HT1080 (cell line): Measurements from ENCODE around the gene MAGI2. TPM values are rescaled to one million over a fixed set of nuclear protein-coding genes. Genes with fewer than 3 reads are reported as not detected.

Experiments used
- DNase-seq: peaks from one replicate; pipeline ENCODE4 v3.0.0-alpha.2; 2015; ENCODE audit warnings: low read depth
- total RNA-seq: library from RNA; depleted of rRNA; stranded (reverse); fragments of >200 nt; shearing (Covaris generic); gene quantifications from 2 replicates; pipeline ENCODE4 v1.2.3, GENCODE V29; 2014

The MAGI2 gene
- total RNA-seq, 1 experiment from 2014 or later = 0.39 TPM

DNA sequence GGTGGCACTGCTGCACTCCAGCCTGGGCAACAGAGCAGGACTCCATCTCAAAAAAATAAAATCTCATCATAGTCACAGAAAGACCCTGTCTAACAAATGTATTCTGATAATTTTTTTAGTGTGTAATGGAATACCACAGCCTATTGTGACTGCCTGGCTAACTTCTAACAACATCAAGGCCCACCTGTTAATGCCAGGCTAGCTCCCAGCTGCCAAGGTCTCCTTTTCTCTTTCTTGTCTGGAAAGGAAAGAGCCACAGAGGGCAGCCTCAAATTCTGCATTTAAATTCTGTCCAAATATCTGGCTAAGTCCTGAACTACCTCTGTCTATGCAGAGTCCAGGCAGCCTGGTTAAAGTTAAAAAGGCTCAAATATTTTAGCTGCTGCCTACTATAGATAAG lies 700.9 kb downstream of the MAGI2 start:
- DNase-seq = no peak

GRCh38 chr7:78751253-78751652 lies 702.2 kb downstream of the MAGI2 start:
- DNase-seq = no peak

GRCh38 chr7:78749052-78749746 lies 704.3 kb downstream of the MAGI2 start:
- no peak for DNase-seq

- no peak for DNase-seq
Observed at GRCh38 chr7:78747592-78747991, 705.9 kb downstream of the MAGI2 start.

DNA sequence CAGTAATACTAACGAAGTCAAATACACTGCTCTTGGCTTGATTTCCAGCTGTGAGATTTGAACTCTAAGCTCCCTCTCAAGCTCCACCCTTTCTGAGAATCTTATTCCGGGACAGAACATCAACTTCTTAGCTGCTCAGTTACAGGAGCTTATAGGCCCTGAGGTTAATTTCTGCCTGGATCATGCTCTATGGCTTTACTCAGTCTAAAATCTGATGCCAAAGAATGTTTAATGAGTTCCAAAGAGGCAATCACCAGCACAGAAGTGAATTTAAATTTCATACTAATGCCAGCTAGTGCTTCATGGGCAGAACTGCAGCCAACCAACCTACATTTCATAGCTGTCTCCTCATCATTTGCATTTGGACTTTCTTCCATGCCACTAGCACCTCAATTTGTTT lies 707.2 kb downstream of the MAGI2 start:
- DNase-seq = no peak

DNA sequence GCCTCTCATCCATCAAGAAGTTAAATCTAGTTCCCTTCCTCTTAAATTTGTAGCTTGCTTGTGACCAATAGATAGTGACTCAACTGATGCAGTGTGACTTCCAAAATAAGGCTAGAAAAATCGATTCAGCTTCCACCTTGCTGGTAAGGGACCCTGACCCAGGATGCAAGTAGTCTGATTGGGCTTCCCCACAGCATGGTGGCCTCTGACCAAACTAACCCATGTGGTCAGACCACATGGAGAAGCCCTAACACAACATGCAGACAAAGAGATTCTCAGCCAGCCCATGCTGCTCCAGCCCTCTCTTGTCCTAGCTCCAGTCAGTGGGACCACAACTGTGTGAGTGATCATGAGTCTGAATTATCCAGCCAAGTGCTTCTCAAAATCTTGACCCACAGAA lies 710.8 kb downstream of the MAGI2 start:
- no peak for DNase-seq

DNA sequence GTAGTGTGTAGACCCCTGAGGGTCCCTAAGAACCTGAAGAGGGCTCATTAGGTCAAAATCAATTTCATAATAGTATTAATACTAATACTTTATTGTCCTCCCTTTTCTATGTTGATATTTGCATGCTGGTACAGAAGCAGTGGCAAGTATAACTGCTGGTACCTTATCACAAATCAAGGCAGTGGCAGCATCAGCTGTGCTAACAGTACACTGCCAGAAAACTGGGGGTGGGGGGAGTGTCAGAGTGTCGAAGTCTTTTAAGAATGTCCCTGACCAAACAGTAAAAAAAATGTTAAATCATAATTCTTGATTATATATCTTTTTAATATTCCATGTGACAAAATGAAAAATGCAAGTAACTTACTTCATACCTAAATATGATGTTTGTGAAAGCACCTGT lies 716.9 kb downstream of the MAGI2 start:
- DNase-seq = no peak

DNA sequence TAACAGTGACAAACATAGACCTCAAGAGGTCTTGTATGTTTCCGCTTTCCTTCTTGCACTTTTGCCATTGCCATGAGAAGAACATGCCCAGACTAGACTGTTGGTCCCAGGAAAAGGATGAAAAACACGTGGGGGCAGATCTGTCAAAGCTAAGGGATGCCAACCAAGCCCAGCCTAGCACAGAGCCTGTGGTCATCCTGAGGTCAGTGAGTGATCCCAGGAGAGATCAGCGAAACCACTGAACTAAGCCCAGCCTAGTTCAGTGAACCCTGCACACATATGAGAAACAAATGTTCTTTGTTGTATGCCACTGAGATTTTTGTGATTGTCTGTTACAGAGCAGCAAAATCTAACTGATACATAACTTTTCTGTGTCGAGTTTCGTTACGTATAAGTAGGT lies 718.8 kb downstream of the MAGI2 start:
- DNase-seq = peak; percentile 19

- DNase-seq = no peak
Observed at GRCh38 chr7:78720066-78720465, 733.4 kb downstream of the MAGI2 start.

DNA sequence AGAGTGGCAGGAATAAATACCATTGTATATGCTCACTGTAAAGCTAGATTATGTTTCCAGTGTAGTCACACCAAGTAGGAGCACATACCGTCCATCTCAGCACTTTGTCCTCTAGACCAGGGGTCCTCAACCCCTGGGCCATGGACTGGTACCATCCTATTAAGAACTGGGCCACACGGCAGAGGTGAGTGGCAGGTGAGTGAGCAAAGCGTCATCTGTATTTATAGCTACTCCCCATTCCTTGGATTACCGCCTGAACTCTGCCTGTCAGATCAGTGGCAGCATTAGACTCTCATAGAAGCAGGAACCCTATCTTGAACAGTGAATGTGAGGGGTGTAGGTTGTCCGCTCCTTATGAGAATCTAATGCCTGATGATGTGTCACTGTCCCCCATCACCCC lies 735.3 kb downstream of the MAGI2 start:
- DNase-seq = no peak

- no peak for DNase-seq
Observed at GRCh38 chr7:78716876-78717275, 736.6 kb downstream of the MAGI2 start.

DNA sequence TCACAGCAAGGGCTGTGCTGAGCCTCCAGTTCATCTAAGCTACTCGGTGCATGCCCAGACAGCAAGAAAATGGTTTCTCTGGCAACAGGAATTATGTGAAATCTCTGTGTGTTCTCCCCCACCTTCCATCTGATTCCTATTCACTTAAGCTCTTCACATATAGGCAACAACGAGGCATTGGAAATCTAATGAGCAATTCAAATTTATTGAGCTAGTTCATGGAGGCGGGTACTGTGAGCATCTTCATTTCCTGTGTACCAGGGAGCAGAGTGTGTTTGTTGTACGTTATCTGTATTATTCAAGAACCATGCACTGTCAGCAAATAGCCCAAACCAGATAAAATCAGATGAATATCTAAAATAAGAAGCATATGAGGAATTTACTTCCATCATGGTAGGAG lies 739.1 kb downstream of the MAGI2 start:
- no peak for DNase-seq

DNA sequence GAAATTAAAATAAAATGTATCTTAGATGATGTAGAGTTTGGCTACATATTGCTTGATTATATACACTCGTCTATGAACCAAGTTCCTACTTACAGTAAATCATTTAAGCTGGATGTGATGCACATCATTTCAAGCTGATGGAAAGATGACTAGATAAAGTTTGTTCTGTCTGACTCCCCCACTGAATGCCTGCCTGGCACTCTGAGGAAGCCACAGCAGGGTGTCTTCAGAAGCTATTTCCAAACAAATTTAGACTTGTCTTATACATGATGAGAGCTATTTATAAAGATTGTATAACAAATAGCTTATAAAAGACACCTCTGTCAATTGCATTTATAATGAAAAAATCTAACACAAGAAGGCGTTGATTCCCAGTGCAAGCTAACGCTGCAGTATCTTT lies 741.4 kb downstream of the MAGI2 start:
- DNase-seq = no peak

DNA sequence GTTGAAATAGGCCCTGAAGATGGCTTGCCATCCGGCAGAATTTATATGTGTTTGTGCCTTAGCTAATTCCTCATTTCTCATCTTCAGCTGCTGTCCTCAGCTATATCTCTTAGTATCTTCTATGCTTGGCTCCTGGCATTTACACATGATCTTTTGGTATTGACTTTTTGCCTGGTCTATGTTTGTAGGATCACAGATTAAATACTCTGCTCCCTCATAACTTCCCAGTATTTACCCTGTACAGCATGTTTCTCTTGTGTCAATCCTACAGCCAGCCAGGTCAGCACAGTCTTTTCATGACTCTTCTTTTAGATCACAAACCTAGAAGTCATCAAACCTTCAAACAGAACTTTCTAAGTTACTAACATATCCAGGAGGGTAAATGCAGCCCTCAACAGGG lies 743.8 kb downstream of the MAGI2 start:
- no peak for DNase-seq

- DNase-seq = no peak
Observed at GRCh38 chr7:78704504-78704903, 749.0 kb downstream of the MAGI2 start.

DNA sequence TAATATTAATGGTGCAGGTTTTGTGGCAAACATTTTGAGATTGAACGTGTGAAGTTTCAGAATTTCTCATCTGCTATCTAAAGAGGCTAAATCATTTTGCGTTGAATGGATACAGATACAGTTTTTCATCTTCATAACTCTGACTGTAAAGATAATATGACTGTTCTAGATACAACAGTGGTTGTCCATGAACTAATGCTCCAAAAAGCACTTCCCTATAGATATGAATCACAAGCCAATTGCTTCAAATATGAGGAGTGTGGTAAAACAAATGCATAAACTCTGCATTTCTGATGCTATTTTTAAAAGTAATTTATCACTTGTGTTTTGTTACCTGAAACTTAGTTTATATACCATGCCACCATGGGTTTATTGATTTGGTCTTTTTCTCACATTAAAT lies 750.1 kb downstream of the MAGI2 start:
- no peak for DNase-seq

- peak; percentile 93 for DNase-seq
Observed at GRCh38 chr7:78702770-78703169, 750.7 kb downstream of the MAGI2 start.

GRCh38 chr7:78695826-78696225 lies 757.6 kb downstream of the MAGI2 start:
- no peak for DNase-seq

- DNase-seq = no peak
Observed at GRCh38 chr7:78691584-78691983, 761.9 kb downstream of the MAGI2 start.

DNA sequence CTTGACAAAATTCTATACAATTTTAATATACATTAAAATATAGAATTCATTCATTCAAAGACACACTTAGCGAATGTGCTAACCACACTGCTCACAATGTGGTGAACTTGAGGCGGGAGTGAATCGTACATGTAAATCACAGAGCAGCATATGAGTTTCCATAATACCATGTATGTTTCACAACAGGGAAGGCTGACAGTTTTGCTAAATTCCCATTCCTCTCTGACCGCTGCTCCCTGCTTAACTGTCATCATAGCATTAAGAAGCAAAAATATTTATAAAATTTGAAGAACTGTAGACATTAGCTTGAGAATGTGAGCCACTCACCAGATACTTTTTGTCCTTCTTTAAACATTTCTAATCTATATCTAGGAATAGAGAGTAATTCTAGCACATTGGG lies 763.3 kb downstream of the MAGI2 start:
- no peak for DNase-seq

GRCh38 chr7:78688376-78688775 lies 765.1 kb downstream of the MAGI2 start:
- no peak for DNase-seq

DNA sequence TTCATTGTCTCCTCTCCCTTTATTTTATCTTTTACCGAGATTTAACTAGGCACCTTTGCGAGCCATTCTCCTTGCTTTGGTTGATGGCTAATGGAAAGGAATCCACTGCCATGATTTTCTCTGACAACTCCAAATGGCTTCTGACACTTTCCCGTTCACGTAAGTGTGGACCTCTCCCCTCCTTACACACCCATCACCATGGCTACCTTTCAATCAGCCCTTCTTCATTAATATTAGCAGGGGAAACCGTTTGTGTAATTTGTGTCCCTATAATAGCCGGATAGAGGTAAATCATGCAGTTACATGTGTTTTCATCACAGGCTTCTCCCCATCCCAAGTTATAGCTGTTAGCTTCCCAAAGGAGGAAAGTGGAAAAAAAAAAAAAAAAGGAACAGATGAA lies 767.3 kb downstream of the MAGI2 start:
- DNase-seq = no peak

GRCh38 chr7:78684201-78684600 lies 769.3 kb downstream of the MAGI2 start:
- DNase-seq = no peak

DNA sequence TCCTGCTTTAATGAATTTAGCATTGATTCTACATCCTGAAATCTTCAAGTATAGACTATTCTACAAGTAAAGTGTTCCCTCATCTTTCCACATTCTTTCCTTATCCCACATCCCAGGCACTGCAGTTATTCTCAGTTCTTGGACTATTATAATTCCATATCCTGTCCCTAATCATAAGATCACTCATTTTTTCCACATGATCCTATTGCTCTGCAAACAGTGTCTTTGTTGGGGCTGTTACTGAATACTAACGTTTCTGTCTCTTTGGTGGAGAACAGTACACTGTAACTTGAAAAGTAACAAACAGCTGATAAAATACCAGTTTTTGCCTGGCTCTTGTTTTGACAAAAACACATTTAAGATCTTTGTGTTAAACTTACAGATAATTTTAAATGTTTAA lies 769.9 kb downstream of the MAGI2 start:
- DNase-seq = no peak
